ACC112 (cell line): Measurements from ENCODE around the gene MMP15.
A peak's percentile ranks its signal among the peaks of the same experiment; 100 is the strongest.
"Not testable (repeated sequence)": the region's sequence is repeated elsewhere in the genome, so short reads cannot be mapped to it uniquely, and the experiment has no call there.

Experiments
- H2AFZ ChIP-seq: fragments of 200-600 bp; sonication (generic); one replicate; pipeline ENCODE4 v1.6.0; 2017; ENCODE audit warnings: antibody characterized with exemption, low read length; ENCODE audit not compliant: unreplicated experiment
- H3K27ac ChIP-seq: fragments of 200-600 bp; sonication (generic); 2 replicates; pipeline ENCODE4 v1.5.1; 2014; ENCODE audit warnings: low read depth, mild to moderate bottlenecking, antibody characterized with exemption, low read length, moderate library complexity
- H3K27me3 ChIP-seq: fragments of 200-600 bp; sonication (generic); 2 replicates; pipeline ENCODE4 v1.6.1; 2014; ENCODE audit warnings: mild to moderate bottlenecking, antibody characterized with exemption, low read length, moderate library complexity, mixed read lengths; ENCODE audit not compliant: insufficient read depth
- H3K36me3 ChIP-seq: fragments of 200-600 bp; sonication (generic); 2 replicates; pipeline ENCODE4 v1.6.1; 2016; ENCODE audit warnings: mild to moderate bottlenecking, antibody characterized with exemption, low read length, moderate library complexity, mixed read lengths; ENCODE audit not compliant: insufficient read depth
- H3K4me1 ChIP-seq: fragments of 200-600 bp; sonication (generic); one replicate; pipeline ENCODE4 v1.6.1; 2016; ENCODE audit warnings: low read length, mixed read lengths; ENCODE audit not compliant: insufficient read depth, unreplicated experiment, control insufficient read depth
- H3K4me3 ChIP-seq: fragments of 200-600 bp; sonication (generic); 2 replicates; pipeline ENCODE4 v1.5.1; 2014; ENCODE audit warnings: mild to moderate bottlenecking, low read depth, low read length
- H3K79me2 ChIP-seq: fragments of 200-600 bp; sonication (generic); one replicate; pipeline ENCODE4 v1.6.0; 2016; ENCODE audit warnings: low read length; ENCODE audit not compliant: control insufficient read depth, unreplicated experiment, insufficient read depth

MMP15 gene

GRCh38 chr16:58025351-58026138, at the start of gene MMP15:
MMP15 (plus strand) TSS chr16:58025754; CDS start chr16:58026351, 597 bp downstream.
- peaks cover 29% of the 10 kb centered on the region for H3K4me1 ChIP-seq
- H3K27me3 ChIP-seq: peaks cover 9% of the 10 kb centered on the region; the same call in 1 of the 2 replicates
- no peaks in the 10 kb centered on the region for H3K79me2 ChIP-seq
- peak within 1 kb of the TSS; percentile 57 for H2AFZ ChIP-seq
- no peaks in the 10 kb centered on the region for H3K36me3 ChIP-seq
- no peak within 1 kb of the TSS for H3K27ac ChIP-seq
- peak within 1 kb of the TSS; percentile 82 for H3K4me3 ChIP-seq

- no peak overlapping the region for H2AFZ ChIP-seq
- no peak overlapping the region for H3K4me3 ChIP-seq
- no peak overlapping the region for H3K27ac ChIP-seq
- no peaks in the 10 kb centered on the region for H3K27me3 ChIP-seq
- no peaks in the 10 kb centered on the region for H3K36me3 ChIP-seq
- no peaks in the 10 kb centered on the region for H3K4me1 ChIP-seq
- no peaks in the 10 kb centered on the region for H3K79me2 ChIP-seq
These were observed 49.2 kb upstream of the MMP15 start for GRCh38 chr16:57976331-57976796.

- Histone ChIP-seq H3K4me1 (no peaks in the 10 kb centered on the region), H3K36me3 (no peaks in the 10 kb centered on the region), H3K27ac (no peak overlapping the region), H3K4me3 (no peak overlapping the region), H3K79me2 (no peaks in the 10 kb centered on the region), H2AFZ (no peak overlapping the region), H3K27me3 (no peaks in the 10 kb centered on the region)
These were observed 48.0 kb upstream of the MMP15 start for GRCh38 chr16:57977418-57978069.

- not testable (repeated sequence) for H3K4me3 ChIP-seq, H3K27ac ChIP-seq, H3K27me3 ChIP-seq, H3K79me2 ChIP-seq, H3K36me3 ChIP-seq, H2AFZ ChIP-seq, H3K4me1 ChIP-seq
These were observed 47.5 kb upstream of the MMP15 start for GRCh38 chr16:57978070-57978465.

- Histone ChIP-seq H3K79me2 (no peaks in the 10 kb centered on the region), H3K27me3 (no peaks in the 10 kb centered on the region), H3K27ac (no peak overlapping the region), H3K4me3 (no peak overlapping the region), H3K36me3 (no peaks in the 10 kb centered on the region), H3K4me1 (no peaks in the 10 kb centered on the region), H2AFZ (no peak overlapping the region)
These were observed 46.5 kb upstream of the MMP15 start for GRCh38 chr16:57979006-57979585.

GRCh38 chr16:57981636-57982035, 43.9 kb upstream of the MMP15 start:
- Histone ChIP-seq H2AFZ (no peak overlapping the region), H3K4me3 (no peak overlapping the region), H3K27me3 (peaks cover 9% of the 10 kb centered on the region; the same call in 1 of the 2 replicates), H3K36me3 (no peaks in the 10 kb centered on the region), H3K27ac (no peak overlapping the region), H3K79me2 (no peaks in the 10 kb centered on the region), H3K4me1 (peaks cover 3% of the 10 kb centered on the region)

- H3K27me3 ChIP-seq: peaks cover 9% of the 10 kb centered on the region; the same call in 1 of the 2 replicates
- no peak overlapping the region for H3K27ac ChIP-seq
- H2AFZ ChIP-seq: no peak overlapping the region
- H3K79me2 ChIP-seq: no peaks in the 10 kb centered on the region
- H3K36me3 ChIP-seq: no peaks in the 10 kb centered on the region
- no peak overlapping the region for H3K4me3 ChIP-seq
- H3K4me1 ChIP-seq: peaks cover 3% of the 10 kb centered on the region
These were observed 43.2 kb upstream of the MMP15 start for GRCh38 chr16:57982385-57982784.

GRCh38 chr16:57984443-57985203, 40.9 kb upstream of the MMP15 start:
- peaks cover 9% of the 10 kb centered on the region; the same call in 1 of the 2 replicates for H3K27me3 ChIP-seq
- H2AFZ ChIP-seq: peak overlapping the region; percentile 84
- H3K27ac ChIP-seq: no peak overlapping the region
- H3K4me3 ChIP-seq: peak overlapping the region; percentile 79
- no peaks in the 10 kb centered on the region for H3K79me2 ChIP-seq
- H3K4me1 ChIP-seq: peaks cover 3% of the 10 kb centered on the region
- no peaks in the 10 kb centered on the region for H3K36me3 ChIP-seq

- Histone ChIP-seq H3K36me3 (no peaks in the 10 kb centered on the region), H3K4me3 (peak overlapping the region; percentile 79), H3K79me2 (no peaks in the 10 kb centered on the region), H3K4me1 (peaks cover 3% of the 10 kb centered on the region), H3K27ac (no peak overlapping the region), H3K27me3 (peaks cover 9% of the 10 kb centered on the region; the same call in 1 of the 2 replicates), H2AFZ (peak overlapping the region; percentile 84)
These were observed 40.1 kb upstream of the MMP15 start for GRCh38 chr16:57985204-57986181.
